ENCODE results near the gene APBA3. TPM values are rescaled to one million over a fixed set of nuclear protein-coding genes. Genes with fewer than 3 reads are reported as not detected.

Gene APBA3
- total RNA-seq, 1 donor from 2014 or later: 24.7 TPM

GRCh38 chr19:3721131-3721886, 40.2 kb downstream of the APBA3 start:
- peak; percentile 95 for DNase-seq (ENCODE audit: extremely low spot score, unreplicated experiment)
- H3K4me1 Mint-ChIP-seq (ENCODE audit: unreplicated experiment): peaks cover 9% of the 10 kb centered on the region
- H3K27me3 Mint-ChIP-seq (ENCODE audit: unreplicated experiment): peaks cover 17% of the 10 kb centered on the region
- H3K27ac Mint-ChIP-seq (ENCODE audit: unreplicated experiment): no peak overlapping the region
- TF ChIP-seq, protein P1, sequence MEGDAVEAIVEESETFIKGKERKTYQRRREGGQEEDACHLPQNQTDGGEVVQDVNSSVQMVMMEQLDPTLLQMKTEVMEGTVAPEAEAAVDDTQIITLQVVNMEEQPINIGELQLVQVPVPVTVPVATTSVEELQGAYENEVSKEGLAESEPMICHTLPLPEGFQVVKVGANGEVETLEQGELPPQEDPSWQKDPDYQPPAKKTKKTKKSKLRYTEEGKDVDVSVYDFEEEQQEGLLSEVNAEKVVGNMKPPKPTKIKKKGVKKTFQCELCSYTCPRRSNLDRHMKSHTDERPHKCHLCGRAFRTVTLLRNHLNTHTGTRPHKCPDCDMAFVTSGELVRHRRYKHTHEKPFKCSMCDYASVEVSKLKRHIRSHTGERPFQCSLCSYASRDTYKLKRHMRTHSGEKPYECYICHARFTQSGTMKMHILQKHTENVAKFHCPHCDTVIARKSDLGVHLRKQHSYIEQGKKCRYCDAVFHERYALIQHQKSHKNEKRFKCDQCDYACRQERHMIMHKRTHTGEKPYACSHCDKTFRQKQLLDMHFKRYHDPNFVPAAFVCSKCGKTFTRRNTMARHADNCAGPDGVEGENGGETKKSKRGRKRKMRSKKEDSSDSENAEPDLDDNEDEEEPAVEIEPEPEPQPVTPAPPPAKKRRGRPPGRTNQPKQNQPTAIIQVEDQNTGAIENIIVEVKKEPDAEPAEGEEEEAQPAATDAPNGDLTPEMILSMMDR (IDR thresholded peaks at IDR 0.05): no peak
- H3K36me3 Mint-ChIP-seq (ENCODE audit: unreplicated experiment): no peaks in the 10 kb centered on the region
- H3K9me3 Mint-ChIP-seq (ENCODE audit: unreplicated experiment): no peaks in the 10 kb centered on the region
- H3K4me3 Mint-ChIP-seq (ENCODE audit: unreplicated experiment): peak overlapping the region; percentile 60

GRCh38 chr19:3720349-3720917, 41.1 kb downstream of the APBA3 start:
- Mint-ChIP-seq H3K36me3 (ENCODE audit: unreplicated experiment) (no peaks in the 10 kb centered on the region), H3K27me3 (ENCODE audit: unreplicated experiment) (peaks cover 17% of the 10 kb centered on the region), H3K27ac (ENCODE audit: unreplicated experiment) (no peak overlapping the region), H3K4me1 (ENCODE audit: unreplicated experiment) (peaks cover 9% of the 10 kb centered on the region), H3K4me3 (ENCODE audit: unreplicated experiment) (no peak overlapping the region), H3K9me3 (ENCODE audit: unreplicated experiment) (no peaks in the 10 kb centered on the region)
- TF ChIP-seq, protein P1 (IDR thresholded peaks at IDR 0.05): no peak
- no peak for DNase-seq (ENCODE audit: extremely low spot score, unreplicated experiment)

DNA sequence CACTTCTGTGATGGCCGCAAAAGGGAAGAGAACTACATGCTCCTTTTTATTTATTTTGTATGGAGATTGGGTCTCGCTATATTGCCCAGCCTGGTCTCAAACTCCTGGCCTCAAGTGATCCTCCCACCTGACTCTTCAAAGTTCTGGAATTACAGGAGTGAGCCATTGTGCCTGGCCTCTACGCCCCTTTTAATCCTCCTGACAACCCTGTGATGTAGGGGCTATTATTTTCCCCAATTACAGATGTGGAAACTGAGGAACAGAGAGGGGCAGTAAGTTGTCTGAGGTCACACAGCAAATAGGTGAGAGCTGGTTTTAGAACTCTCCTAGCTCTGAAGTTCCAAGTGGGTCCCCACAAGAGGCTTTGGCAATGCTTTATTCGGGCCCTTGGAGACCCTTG, 41.6 kb downstream of the APBA3 start:
- DNase-seq (ENCODE audit: extremely low spot score, unreplicated experiment): no peak
- H3K4me1 Mint-ChIP-seq (ENCODE audit: unreplicated experiment): peaks cover 9% of the 10 kb centered on the region
- TF ChIP-seq, protein P1 (IDR thresholded peaks at IDR 0.05): no peak
- peaks cover 17% of the 10 kb centered on the region for H3K27me3 Mint-ChIP-seq (ENCODE audit: unreplicated experiment)
- H3K9me3 Mint-ChIP-seq (ENCODE audit: unreplicated experiment): no peaks in the 10 kb centered on the region
- H3K36me3 Mint-ChIP-seq (ENCODE audit: unreplicated experiment): no peaks in the 10 kb centered on the region
- H3K27ac Mint-ChIP-seq (ENCODE audit: unreplicated experiment): no peak overlapping the region
- H3K4me3 Mint-ChIP-seq (ENCODE audit: unreplicated experiment): no peak overlapping the region

- no peaks in the 10 kb centered on the region for H3K9me3 Mint-ChIP-seq (ENCODE audit: unreplicated experiment)
- no peaks in the 10 kb centered on the region for H3K36me3 Mint-ChIP-seq (ENCODE audit: unreplicated experiment)
- H3K4me1 Mint-ChIP-seq (ENCODE audit: unreplicated experiment): peaks cover 4% of the 10 kb centered on the region
- no peak overlapping the region for H3K4me3 Mint-ChIP-seq (ENCODE audit: unreplicated experiment)
- TF ChIP-seq, protein P1 (IDR thresholded peaks at IDR 0.05): no peak
- peaks cover under 1% of the 10 kb centered on the region for H3K27me3 Mint-ChIP-seq (ENCODE audit: unreplicated experiment)
- H3K27ac Mint-ChIP-seq (ENCODE audit: unreplicated experiment): no peak overlapping the region
- DNase-seq (ENCODE audit: extremely low spot score, unreplicated experiment): no peak
Measured at GRCh38 chr19:3716147-3716668, 45.3 kb downstream of the APBA3 start.
